Brain microvascular endothelial cell (primary cell): ENCODE data around the gene ACAT1.

Source experiments
- DNase-seq: peaks from one replicate; pipeline ENCODE4 v3.0.0-alpha.2; 2020
- H3K27ac ChIP-seq: fragments of 250-450 bp; sonication (Bioruptor Pico); 2 replicates; pipeline ENCODE4 v1.5.1; 2020; ENCODE audit warnings: mild to moderate bottlenecking, moderate library complexity
- H3K27me3 ChIP-seq: fragments of 250-450 bp; sonication (Bioruptor Pico); replicated peaks from 2 replicates; pipeline ENCODE4 v1.5.1; 2020; ENCODE audit warnings: mild to moderate bottlenecking
- H3K36me3 ChIP-seq: fragments of 250-450 bp; sonication (Bioruptor Pico); replicated peaks from 2 replicates; pipeline ENCODE4 v1.5.1; 2020; ENCODE audit warnings: mild to moderate bottlenecking
- H3K4me3 ChIP-seq: 2 replicates; pipeline ENCODE4 v1.5.1; 2011; ENCODE audit warnings: low read depth, mild to moderate bottlenecking, control low read depth, low read length, moderate library complexity
- in situ Hi-C: cut with HindIII; loops from 2 replicates; pipeline ENCODE4 v1.10.0; 2017; ENCODE audit warnings: low sequenced_read_pairs, low pct_ligation_motif_present
- TF ChIP-seq, protein P1 (sequence below): IDR thresholded peaks from 2 replicates; pipeline ENCODE4 v1.5.1; 2011; ENCODE audit warnings: low read depth, mild to moderate bottlenecking, moderate library complexity, low read length, control low read depth, inconsistent platforms; ENCODE audit errors: missing control alignments

ACAT1 gene

DNA sequence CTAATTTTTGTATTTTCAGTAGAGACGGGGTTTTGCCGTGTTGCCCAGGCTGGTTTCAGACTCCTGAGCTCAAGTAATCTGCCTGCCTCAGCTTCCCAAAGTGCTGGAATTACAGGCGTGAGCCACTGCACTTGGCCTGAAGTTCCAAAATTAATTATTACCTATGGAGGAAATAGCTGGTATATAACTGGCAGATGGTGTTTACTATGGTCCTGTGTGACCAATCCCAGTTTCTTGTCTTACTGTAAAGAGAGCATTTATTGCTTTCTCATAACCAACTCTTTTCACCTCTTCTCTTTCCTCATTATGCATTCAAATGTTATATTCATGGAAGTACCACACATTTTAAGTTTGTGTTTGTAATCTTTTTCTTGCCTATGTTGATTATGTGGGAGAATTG, 24.2 kb upstream of the ACAT1 start:
- Histone ChIP-seq H3K27me3 (no peaks in the 10 kb centered on the region), H3K27ac (no peak overlapping the region), H3K4me3 (no peak overlapping the region), H3K36me3 (peaks cover 23% of the 10 kb centered on the region)
- no peak for DNase-seq
- TF ChIP-seq, protein P1, sequence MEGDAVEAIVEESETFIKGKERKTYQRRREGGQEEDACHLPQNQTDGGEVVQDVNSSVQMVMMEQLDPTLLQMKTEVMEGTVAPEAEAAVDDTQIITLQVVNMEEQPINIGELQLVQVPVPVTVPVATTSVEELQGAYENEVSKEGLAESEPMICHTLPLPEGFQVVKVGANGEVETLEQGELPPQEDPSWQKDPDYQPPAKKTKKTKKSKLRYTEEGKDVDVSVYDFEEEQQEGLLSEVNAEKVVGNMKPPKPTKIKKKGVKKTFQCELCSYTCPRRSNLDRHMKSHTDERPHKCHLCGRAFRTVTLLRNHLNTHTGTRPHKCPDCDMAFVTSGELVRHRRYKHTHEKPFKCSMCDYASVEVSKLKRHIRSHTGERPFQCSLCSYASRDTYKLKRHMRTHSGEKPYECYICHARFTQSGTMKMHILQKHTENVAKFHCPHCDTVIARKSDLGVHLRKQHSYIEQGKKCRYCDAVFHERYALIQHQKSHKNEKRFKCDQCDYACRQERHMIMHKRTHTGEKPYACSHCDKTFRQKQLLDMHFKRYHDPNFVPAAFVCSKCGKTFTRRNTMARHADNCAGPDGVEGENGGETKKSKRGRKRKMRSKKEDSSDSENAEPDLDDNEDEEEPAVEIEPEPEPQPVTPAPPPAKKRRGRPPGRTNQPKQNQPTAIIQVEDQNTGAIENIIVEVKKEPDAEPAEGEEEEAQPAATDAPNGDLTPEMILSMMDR = no peak
- in situ Hi-C loops = no loop called here

DNA sequence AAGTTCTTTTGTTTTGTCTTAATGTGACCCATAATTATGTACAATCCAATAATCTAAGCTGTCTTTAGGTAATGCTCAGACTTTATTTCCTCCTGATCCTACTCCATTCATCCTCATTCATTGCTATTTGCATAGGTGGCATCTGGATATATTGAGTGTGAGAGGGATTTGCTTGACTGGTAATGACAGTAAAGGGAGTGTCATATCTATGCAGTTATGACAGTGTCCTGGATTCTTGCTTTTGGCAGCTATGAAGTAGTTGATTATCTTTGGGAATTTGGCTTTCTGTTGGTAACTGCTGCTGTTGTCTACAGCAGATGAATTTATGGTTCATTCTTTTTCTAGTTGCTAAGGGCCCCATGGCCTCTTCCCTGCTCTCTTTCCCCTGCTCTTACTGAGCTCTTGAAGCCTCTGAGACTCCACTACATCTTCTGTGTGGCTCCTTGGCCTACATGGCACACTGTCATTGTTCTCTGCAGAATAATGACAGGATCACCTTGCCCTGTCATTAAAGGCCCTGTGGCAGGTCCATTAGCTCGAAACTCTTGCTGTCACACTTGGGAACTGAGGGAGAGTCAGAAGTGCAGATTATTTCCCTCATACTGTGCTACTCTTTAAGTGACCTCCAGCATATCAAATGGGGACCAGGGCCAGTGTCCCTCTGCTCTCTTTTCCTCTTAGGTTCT, 20.1 kb upstream of the ACAT1 start:
- TF ChIP-seq, protein P1 = no peak
- in situ Hi-C loops = no loop called here
- no peak overlapping the region for H3K27ac ChIP-seq
- H3K27me3 ChIP-seq = no peaks in the 10 kb centered on the region
- H3K4me3 ChIP-seq = no peak overlapping the region
- peaks cover 19% of the 10 kb centered on the region for H3K36me3 ChIP-seq
- no peak for DNase-seq

DNA sequence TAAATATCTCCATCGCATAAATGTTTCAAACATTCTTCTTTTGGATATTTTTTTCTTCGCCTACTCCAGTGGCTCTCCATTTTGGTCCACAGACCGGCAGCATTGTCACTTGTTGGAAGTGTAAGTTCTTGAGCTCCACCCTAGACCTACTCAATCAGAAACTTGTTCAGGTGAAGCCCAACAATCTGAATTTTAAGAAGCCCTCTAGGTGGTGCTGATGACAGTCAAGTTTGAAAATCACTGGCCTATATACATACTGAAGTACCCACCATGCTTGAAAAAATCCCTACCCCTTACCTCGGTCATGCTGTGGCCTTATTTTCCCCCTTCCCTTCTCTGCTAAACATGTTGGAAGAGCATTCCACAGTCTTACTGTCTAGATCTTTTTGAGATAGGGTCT, 10.2 kb upstream of the ACAT1 start:
- no peaks in the 10 kb centered on the region for H3K27me3 ChIP-seq
- no peak for DNase-seq
- TF ChIP-seq, protein P1 = no peak
- no peak overlapping the region for H3K4me3 ChIP-seq
- in situ Hi-C loops = no loop called here
- no peaks in the 10 kb centered on the region for H3K36me3 ChIP-seq
- no peak overlapping the region for H3K27ac ChIP-seq

DNA sequence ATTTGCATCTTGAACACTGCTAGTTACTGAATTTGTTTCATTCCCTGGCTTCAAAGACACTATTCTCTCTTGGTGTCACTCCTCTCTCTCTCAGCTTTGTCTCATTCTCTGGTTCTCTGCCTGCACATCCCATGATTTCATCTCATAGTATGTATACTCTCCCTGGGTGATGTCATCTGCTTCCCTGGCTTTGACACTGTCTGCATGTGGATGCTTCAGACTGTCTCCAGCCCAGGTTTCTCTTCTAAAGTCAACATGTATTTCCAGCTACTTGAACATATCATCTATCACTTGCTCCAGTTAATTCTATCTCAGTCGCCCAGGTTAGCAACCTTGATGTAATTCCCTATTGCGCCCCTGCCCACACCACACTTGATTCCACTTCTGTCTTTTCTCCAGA, 9.3 kb upstream of the ACAT1 start:
- Histone ChIP-seq H3K27ac (no peak overlapping the region), H3K27me3 (no peaks in the 10 kb centered on the region), H3K4me3 (no peak overlapping the region), H3K36me3 (no peaks in the 10 kb centered on the region)
- TF ChIP-seq, protein P1 = no peak
- peak; percentile 65 for DNase-seq
- in situ Hi-C loops = no loop called here

DNA sequence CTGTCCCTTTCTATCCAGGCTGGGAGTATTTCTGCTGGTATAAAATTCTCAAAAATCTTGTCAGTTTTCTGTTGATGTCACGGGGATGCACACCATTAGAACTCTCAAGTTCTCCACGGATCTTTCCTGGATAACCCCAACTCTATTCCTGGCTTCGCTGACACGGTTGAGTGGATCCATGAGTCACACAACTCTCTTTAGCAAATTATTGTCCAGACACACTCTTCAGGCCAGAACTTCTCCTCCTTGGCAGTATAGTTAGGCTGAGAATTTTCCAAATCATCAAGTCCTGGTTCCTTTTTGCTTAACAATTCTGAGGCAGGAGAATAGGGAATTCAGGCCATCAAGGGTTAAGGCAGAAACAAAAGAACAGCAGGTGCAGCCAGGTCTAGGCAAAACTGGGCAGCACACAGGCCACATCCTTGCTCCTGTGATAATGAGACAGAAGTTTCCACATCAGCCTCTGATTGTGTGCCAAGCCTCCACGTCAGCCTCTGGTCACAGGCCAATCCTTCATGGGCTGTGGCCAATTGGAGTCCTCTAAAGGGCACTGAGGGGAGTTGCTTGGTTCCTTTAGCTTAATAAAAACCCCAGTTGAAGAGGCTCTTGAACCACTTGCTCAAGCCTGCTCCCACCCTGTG, 5.7 kb upstream of the ACAT1 start:
- TF ChIP-seq, protein P1 = no peak
- Histone ChIP-seq H3K27me3 (no peaks in the 10 kb centered on the region), H3K4me3 (no peak overlapping the region), H3K36me3 (no peaks in the 10 kb centered on the region), H3K27ac (peak overlapping the region; percentile 11)
- peak; percentile 88 for DNase-seq
- in situ Hi-C loops = no loop called here
